OCI-LY1 (cell line): Measurements from ENCODE around the gene ARMH1.

Source experiments
- CTCF ChIP-seq: fragments of 200-600 bp; sonication (generic), shearing (Covaris generic); IDR thresholded peaks from 2 replicates; pipeline ENCODE4 v1.5.1; 2017; ENCODE audit warnings: mild to moderate bottlenecking, antibody characterized with exemption, low read length, moderate library complexity, mixed read lengths
- EZH2 ChIP-seq: fragments of 200-600 bp; sonication (generic), shearing (Covaris generic); IDR thresholded peaks from 2 replicates; pipeline ENCODE4 v1.8.0; 2017; ENCODE audit warnings: borderline replicate concordance, mixed run types, mild to moderate bottlenecking, antibody characterized with exemption, low read length, moderate library complexity, mixed read lengths

GRCh38 chr1:44720281-44720680, 45.8 kb downstream of the ARMH1 start:
- TF ChIP-seq CTCF (no peak), EZH2 (no peak)
